ENCODE measurements around the gene KCNE3. TPM values are rescaled to one million over a fixed set of nuclear protein-coding genes. Genes with fewer than 3 reads are reported as not detected.

The KCNE3 gene, protein sequence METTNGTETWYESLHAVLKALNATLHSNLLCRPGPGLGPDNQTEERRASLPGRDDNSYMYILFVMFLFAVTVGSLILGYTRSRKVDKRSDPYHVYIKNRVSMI
- polyA plus RNA-seq (2013, experiment 1 of 2; ENCODE audit: insufficient read length), result 0.60 TPM
- 0.49 TPM for polyA plus RNA-seq (2013, experiment 2 of 2; ENCODE audit: insufficient read length)

DNA sequence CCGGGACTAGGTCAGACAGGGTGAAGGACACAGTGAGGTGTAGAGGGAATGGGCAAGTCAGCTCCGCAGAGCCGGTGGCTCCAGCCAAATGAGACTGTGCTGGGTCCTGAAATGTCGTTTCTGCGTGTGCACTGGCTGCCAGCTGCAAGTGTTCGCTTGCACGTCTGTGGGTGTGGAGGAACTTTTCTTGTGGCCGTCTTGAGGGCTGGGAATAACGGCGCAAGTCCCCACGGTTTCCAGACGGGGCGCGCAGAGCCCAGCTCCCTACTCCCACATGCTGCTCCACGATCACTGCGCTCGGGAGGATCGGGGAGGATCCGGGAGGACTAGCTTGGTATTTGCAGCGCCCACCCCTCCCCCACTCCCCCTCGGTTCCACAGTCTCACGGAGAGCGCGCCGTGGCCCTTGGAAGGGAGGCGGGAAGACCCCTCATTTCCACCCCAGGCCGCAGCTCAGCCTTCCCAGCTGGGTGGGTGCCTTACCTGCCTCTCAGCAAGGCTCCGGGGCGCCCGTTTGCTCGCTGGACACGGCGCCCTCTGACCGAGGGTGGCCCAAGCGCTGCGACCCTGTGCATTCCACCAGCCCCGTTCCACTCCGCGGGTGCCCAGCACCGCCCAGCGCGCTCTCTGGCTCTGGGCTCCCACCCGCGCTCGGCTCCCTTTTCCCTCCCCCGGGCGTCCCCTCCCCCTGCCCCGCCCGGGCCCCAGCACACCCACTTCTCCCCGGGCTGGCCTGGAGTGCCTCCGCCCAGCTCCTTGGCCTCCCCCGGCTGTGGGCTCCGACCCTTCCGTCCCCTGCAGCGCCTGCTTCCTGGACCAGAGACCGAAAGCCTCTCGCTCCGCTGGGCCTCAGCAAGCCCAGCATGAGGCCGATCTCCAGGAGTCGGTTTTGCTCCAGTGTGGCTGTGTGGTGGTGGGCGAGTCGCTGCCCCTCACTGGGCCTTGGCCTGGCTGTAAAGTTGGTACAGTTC, at the start of gene KCNE3:
Gene KCNE3 (minus strand): TSS at position 634 of the 970 bp plus-strand sequence. CDS start 9,986 bp downstream, outside the sequence.
- peak; percentile 46 for DNase-seq

DNA sequence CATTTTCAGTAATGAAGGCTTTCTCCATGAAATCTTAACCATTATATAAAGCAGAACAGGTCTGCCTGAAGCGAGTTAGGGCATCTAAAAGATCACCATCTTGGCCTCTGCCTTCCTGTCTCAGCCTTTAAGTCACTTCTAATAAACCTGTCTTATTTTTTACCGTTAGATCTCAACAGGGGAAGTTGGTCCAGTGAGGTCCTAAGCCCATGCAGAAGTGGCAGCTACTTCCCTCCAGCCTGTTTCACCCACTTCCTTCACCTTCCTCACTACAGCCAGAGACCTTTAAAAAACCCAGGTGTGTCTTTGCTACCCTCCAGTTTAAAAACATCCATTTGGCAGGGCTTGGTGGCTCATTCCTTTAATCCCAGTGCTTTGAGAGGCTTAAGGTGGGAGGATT, 40.2 kb upstream of the KCNE3 start:
- no peak for DNase-seq

DNA sequence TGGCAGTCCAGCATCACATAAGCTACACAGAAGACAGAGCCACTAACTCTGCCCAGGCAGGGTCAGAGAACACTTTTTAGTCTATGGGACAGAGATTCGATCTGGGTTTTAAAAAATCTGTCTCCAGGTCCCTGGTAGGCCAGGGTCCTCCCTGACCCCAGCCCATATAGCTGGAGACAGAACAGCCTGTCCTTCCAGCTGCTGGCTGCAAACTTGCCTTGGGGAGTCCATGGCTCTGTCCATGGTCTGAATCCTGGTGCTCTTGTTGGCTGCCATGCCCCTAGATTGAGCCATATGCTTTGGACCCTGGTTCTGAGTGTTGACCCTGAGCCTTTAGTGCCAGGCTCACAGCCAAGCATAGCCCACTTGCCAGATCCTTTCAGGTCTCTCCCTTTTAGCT, 39.5 kb upstream of the KCNE3 start:
- DNase-seq, result no peak

DNA sequence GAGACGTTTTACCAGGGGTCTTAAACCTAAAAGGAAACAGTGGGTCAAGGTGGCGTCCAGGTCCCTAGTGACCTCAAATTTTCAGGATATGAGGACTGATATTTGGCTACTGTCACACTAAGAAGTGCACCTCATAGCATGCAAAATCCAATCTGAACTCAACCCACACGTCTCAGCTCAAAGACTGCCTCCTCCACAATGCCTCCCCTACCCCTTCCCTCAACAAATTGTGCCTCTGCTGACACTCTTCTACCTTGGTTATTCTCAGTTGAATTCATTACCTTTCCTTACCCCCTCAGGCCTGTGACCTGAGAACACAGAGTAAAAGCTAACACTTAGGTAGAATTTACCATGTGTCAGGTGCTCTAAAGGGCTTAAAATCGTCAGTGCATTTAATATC, 38.6 kb upstream of the KCNE3 start:
- no peak for DNase-seq

DNA sequence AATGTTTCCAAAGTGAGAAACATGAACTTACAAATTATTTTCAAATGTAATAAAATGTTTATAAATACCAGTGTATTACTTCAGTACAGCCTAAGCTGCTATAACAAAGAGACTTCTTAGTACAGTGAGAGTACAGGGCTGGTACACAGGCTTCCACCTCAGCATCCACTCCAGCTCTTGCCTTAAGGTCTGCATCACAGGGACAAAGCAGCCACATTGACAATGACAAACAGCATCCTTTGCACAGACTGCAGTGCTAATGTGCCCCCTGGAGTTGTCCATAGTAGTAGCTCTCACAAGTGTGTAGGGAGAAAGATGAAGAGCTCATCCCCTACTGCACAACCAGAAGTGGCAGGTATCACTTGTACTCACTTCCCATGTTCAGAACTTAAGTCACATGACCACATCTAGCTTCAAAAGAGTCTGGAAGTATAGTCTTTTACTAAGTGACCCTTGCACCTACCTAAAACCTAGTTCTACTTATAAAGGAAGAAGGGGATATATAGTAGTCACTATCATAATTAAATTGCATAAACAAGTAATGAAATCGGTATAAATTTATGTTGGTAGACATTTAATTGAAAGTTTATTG, 36.8 kb upstream of the KCNE3 start:
- no peak for DNase-seq

DNA sequence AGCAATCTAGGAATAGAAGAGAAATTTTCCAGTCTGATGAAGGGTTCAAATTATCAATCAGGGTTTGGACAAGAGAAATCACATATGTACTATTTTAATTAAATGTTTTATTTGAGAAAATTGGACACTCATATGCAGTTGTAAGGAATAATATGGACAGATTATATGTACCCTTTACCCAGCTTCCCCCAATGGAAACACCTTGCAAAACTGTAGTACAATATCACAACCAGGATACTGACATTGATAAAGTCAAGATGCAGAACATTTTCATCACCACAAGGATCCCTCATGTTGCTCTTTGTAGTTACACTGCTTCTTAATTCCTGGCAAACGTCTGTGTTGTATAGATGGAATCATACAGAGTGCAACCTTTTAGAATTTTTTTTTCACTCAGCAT, 27.6 kb upstream of the KCNE3 start:
- DNase-seq, result no peak

DNA sequence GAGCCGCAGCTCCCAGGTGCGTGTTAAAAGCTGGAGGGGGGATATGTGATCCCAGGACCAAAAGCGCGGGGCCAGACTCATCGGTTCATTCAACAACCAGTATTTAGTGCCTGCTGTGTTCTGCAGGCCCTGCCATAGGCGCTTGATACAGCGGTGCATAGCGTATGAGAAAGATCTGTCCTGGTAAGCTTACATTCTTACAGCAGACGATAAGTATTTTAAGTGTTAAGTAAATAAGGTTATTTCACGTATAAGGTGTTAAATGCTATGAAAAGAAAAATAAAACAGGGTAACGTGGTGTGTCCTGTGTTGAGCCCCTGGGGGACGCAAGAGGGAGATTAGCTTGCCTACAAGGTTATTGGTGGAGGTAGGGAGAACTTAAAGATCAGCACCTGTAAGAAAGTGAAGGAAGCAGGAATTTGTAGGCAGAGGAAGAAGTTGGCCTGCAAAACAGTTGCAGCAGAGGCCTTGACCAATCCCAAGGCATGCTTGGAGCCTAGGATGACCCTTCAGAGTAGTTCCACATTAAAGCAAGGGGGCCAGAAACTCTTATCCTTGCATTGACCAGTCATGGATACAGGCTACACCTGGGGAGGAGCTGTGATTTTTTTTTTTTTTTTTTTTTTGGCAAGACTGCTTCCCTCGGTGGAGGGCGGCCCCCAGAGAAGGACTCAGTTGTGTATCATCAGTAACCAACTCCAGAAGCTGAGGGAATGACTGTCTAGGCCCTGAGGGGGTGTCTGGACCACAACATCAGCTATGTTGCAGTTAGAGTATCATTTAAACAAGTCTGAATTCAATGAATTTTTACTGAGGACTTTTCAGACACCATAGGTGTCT, 26.7 kb upstream of the KCNE3 start:
- DNase-seq, result no peak

DNA sequence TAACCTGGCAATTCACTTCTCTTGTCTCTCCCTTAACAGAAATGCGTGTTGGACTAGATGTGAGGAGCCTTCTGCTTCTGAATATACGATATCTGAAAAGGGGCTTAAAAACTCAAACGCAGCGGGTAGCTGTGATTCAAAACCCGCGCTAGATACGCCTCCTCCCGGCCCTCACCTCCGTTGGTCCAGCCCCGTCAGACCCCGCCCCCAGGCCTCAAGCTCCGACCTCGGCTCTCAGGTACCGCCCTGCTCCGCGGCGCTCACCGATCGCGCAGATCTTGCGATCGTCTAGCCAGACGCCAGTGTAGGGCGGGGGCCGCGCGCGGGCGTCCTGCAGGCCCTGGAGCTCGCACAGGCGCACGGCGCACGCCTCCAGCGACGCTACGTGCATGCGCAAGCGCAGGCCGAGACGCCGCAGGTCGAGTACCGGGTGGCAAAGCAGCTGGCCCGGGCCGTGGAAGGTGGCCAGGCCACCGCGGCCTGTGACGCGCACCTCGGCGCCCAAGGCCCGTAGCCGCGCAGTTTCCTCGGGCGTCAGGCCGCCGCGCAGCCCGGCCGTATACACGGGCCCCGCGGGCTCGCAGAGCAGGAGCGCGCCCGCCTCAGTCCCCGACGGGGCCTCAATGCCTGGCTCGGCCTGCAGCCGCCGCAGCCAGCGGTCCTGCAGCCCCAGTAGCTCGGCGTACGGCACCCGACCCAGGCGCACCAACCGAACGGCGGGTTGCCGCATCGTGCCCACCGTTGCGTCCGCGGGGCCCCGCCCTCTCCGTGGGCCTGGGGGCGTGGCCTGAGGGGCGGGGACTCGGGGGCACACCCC, 25.8 kb upstream of the KCNE3 start, which contains the start of gene LIPT2:
Gene LIPT2 (minus strand): TSS at position 751 of the 817 bp plus-strand sequence. CDS start 21 bp downstream, at position 730.
- peak; percentile 97 for DNase-seq

DNA sequence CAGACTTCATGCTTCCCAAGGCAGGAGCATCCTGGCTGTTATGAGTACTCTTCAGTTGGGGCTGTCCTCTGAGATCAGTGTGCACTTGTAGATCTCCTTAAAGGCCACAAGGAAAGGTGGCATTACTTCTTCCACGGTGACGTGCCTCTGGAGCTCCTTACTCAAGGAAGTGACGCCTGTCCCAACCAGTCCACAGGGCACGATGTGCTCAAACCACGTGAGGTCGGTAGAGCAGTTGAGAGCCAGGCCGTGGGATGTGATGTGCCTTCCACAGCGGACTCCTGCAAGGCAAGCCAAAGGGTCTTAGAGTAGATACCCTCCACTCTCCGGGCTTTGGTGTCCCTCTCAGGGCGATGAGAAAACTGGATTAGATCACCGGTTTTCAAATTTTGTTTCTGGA, 24.7 kb upstream of the KCNE3 start:
- no peak for DNase-seq

DNA sequence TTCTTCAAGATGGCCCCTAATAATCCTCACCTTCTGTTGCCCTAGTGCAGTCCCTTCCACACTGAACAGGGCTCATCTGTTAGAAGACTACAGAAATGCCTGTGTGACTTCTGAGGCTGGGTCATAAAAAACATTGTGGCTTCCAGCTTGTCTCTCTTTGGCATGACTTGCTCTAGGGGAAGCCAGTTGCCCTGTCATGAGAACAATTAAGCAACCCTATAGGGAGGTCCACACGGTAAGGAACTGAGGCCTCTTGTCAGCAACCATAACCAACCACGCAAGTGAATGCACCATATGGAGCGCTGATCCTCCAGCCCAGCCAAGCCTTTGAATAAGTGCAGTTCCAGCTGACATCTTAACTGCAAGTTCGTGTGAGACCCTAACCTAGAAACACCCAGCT, 23.6 kb upstream of the KCNE3 start:
- DNase-seq, result no peak

DNA sequence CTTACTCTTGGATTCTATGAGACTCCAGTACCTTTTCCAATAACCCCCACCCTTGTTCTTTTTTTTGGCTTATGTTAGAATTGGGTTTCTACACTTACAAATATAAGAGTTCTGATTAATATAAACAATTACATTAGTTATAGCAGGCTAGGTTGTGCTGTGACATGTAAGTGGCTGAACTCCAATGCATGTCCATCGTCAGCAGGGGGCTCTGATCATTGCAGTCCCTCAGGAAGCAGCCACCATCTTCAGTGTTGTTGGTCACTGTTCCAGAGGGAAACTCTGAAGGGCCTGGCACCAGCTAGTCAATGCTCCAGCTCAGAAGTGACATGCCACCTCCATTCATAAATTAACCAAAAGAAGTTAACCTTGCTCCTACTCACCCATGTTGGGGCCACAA, 20.5 kb upstream of the KCNE3 start:
- no peak for DNase-seq

DNA sequence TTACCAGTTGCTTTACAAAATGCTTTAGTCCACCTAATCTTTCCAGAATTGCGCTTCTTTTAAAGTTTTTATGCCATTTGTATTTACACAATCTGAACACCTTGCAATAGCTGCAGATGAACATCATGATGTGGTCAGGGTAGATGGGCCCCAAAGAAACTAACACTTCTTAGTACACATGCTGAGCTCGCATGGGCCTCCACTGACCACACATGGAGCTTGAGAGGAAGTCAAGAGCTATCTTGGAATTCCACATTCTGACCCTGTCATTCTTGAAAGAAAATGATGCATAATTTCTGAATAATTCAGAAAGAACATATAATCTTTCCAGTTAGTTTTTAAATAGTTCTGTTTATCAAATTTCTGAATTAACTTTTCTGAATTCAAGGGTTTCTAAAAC, 18.5 kb upstream of the KCNE3 start:
- DNase-seq, result no peak

DNA sequence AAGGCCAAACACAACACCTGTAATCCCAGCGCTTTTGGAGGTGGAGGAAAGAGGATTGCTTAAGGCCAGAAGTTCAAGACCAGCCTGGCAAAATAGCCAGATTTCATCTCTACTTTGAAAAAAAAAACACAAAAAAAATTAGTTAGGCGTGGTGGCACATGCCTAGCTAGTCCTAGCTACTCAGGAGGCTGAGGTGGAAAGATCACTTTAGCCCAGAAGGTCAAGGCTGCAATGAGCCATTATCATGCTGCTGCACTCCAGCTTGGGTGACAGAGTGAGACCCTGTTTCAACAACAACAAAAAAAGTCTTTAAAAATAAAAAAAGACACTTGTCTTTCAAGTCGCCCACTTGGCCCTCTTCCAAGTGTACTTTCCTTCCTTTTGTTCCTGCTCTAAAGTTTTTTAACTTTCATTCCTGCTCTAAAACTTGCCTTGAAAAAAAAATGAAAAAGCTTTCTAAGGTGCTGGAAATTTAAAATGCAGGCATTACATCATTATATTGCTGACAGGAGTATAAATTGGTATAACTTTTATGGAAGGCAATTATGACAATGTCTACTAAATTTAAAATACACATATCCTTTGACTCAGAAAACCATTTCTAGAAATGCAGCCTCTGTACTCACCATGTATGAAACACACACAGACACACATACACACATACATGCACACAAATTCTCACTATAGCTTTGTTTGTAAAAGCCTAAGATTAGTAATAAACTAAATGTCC, 13.5 kb upstream of the KCNE3 start:
- no peak for DNase-seq

DNA sequence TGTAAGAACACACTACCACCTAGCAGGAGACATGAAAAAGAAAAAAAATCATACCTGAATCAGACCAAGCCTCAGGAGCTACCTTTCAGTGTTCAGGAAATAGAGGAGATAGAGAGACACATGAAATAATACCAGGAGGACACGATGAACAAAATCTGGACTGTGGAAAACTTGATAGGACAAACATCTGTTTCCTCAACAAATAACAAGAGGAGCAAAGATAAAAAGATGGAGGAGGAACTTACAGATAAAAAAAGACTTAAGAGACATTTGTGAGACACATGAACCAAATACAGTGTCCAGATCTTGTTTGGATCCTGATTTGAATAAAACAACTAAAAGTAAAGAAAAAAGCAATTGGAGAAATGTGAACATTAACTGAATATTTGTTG, 12.4 kb upstream of the KCNE3 start:
- DNase-seq, result no peak

DNA sequence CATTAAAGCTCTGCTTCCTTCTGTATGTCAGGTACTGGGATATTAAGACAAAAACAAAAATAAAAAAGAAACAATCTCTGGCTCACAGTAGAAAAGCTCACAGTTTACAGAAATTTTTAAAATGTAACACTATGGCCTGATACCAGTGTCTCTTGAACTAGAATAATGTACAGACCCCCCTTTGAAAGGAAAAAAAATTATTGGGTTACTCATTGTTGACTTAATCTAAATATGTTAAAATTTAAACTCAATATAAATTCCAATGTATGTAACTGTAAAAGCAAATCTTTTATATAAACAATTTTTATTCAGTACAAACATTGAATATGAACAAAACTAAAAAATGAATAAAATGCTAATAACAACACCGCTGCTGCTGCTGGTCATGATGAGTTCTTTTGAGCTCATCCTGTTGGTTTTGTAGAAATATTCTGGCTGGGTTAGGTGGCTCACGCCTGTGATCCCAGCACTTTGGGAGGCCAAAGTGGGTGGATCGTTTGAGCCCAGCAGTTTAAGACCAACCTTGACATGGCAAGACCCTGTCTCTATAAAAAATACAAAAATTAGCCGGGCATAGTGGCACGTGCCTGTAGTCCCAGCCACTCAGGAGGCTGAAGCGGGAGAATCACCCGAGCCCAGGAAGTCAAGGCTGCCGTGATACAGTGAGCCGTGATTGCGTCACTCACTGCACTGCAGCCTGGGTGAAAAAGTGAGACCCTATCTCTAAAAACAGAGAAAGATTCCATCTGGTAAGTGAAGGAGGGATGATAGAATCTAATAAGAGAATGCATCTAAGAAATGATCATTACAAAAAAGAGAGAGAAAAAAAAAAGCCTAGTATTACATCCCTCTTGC, 11.8 kb upstream of the KCNE3 start:
- DNase-seq, result peak; percentile 56

DNA sequence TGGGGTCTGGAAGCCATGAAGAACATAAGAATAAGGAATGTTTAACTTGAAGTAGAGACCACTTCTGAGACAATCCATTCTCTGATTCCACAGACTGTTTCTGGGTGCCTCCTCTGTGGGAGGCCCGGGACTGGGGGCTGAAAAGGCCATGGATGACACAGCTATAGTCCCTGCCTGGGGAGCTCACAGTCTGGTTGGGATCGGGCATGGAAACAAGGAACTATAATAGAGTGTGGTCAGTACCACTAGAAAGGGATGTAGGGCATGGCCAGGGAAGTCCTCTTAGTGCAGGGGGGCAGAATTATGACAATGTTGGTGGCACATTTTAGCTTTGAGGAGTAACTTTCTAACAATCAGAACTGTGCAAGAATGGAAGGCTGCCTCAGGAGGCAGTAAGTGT, 9.2 kb upstream of the KCNE3 start:
- DNase-seq, result no peak

DNA sequence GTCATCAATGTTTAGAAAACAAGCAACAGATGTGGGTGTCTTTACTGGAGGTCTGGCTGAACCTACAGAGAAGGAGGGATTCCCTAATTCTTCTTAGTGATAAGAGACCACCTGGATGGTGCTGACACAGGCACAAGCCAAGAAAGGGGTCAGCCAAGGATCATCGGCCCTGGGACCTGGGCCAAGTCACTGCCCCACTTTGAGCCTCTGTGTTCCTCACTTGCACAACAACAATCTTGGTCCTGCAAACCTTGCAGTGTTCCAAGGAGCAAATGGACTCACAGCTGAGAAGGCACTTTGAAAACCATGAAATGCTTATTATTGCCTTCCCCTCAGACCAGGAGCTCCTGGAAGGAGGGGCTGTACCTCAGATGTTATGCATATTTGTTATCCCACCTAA, 7.0 kb upstream of the KCNE3 start:
- no peak for DNase-seq

DNA sequence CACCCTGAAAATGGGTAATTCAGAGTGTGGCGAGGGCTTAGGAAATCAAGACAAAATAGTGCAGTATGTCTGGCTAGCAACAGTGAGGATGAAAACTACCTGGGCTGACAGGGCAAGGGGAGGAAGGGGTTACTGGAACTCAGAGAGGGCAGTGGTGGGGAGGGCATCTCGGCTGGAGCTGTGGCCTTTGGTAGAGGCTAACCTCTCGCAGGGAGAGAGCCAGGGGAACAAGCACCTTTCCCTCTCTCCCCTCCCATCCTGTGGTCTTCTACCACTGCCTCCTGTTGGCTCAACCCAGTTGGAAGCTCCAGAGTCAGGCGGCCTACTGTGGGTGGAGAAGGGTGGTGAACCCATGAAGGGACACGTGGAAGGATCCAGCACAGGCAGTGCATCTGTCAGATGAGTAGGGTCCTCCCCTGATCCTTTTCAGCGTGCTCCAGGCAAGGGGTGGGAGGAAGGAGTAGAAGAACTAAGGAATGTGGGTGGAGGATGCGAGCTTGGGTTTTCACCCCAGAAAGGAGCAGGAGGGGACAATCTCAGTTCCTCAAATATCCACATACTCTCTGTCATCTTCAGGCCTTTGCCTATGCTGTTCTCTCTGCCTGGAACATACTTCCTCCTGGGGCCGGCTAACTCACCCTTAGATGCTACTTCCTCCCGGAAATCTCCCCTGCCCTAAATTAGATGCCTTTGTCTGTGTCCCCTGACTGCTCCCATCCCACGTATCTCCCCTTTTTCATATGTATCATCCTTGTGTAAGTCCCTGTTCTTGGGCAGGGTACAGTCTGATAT, 6.2 kb upstream of the KCNE3 start:
- DNase-seq, result no peak

Measured in fibroblast of skin of back (primary cell).